22Rv1 (cell line): ENCODE data around the gene UBN2.
"Not testable (repeated sequence)": the region's sequence is repeated elsewhere in the genome, so short reads cannot be mapped to it uniquely, and the experiment has no call there.

Source experiments
- ZFX ChIP-seq: fragments of 450-650 bp; IDR thresholded peaks from 2 replicates; pipeline ENCODE4 v1.6.1; 2017; ENCODE audit warnings: antibody characterized with exemption, borderline replicate concordance
- TF ChIP-seq, protein P1 (sequence below): fragments of 450-650 bp; IDR thresholded peaks from 2 replicates; pipeline ENCODE4 v1.5.1; 2017; ENCODE audit warnings: mild to moderate bottlenecking

DNA sequence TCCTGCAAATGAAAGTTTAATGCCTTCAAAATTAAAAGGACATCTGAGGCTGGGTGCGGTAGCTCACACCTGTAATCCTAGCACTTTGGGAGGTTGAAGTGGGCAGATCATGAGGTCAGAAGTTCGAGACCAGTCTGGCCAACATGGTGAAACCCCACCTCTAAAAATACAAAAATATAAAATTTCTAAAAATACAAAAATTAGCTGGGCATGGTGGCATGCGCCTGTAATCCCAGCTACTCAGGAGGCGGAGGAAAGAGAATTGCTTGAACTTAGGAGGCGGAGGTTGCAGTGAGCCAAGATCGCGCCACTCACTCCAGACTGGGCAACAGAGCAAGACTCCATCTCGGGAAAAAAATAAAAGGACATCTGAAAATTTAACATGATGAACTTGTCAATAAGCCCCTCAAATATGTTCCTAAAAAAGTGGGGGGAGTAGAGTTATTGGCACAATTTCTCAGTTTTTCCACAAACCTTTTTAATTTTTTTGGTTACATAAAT lies 4.0 kb upstream of the UBN2 start:
- TF ChIP-seq, protein P1, sequence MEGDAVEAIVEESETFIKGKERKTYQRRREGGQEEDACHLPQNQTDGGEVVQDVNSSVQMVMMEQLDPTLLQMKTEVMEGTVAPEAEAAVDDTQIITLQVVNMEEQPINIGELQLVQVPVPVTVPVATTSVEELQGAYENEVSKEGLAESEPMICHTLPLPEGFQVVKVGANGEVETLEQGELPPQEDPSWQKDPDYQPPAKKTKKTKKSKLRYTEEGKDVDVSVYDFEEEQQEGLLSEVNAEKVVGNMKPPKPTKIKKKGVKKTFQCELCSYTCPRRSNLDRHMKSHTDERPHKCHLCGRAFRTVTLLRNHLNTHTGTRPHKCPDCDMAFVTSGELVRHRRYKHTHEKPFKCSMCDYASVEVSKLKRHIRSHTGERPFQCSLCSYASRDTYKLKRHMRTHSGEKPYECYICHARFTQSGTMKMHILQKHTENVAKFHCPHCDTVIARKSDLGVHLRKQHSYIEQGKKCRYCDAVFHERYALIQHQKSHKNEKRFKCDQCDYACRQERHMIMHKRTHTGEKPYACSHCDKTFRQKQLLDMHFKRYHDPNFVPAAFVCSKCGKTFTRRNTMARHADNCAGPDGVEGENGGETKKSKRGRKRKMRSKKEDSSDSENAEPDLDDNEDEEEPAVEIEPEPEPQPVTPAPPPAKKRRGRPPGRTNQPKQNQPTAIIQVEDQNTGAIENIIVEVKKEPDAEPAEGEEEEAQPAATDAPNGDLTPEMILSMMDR, result not testable (repeated sequence)
- TF ChIP-seq ZFX, result not testable (repeated sequence)
